ENCODE measurements around the gene VWDE. TPM values are rescaled to one million over a fixed set of nuclear protein-coding genes. Genes with fewer than 3 reads are reported as not detected.

Gene VWDE
- total RNA-seq, 2 donors from 2014 or later: 2.7 to 3.2 TPM

DNA sequence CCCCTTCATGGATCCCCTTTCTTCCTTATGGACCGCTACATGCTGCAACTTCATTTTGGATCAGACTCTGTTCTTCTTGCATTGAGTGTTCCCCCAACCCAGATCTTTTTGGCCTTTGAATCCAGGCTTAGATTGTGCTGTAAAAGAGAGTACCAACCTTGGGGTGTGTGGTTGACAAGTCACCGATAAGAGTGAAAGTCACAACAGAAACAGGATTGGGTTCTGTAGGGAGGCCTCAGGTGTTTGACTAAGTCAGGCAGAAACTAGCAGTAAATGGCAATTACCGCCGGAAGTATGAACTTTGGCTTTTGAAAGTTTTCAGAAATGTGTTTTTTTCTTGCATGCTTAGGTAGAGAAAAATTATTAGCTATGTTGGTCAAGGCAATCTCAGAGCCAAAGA, 103.2 kb downstream of the VWDE start:
- Histone ChIP-seq H3K4me1 (replicated peaks) (no peaks in the 10 kb centered on the region), H3K4me3 (no peak overlapping the region), H3K27me3 (replicated peaks; ENCODE audit: insufficient read depth) (no peaks in the 10 kb centered on the region), H3K36me3 (no peaks in the 10 kb centered on the region), H3K27ac (no peak overlapping the region), H3K9me3 (no peaks in the 10 kb centered on the region)
- no peak for DNase-seq (ENCODE audit: low spot score)
- no peak for TF ChIP-seq POLR2A (IDR thresholded peaks at IDR 0.05)
- TF ChIP-seq POLR2AphosphoS5 (IDR thresholded peaks at IDR 0.05): no peak
- TF ChIP-seq, protein P1, sequence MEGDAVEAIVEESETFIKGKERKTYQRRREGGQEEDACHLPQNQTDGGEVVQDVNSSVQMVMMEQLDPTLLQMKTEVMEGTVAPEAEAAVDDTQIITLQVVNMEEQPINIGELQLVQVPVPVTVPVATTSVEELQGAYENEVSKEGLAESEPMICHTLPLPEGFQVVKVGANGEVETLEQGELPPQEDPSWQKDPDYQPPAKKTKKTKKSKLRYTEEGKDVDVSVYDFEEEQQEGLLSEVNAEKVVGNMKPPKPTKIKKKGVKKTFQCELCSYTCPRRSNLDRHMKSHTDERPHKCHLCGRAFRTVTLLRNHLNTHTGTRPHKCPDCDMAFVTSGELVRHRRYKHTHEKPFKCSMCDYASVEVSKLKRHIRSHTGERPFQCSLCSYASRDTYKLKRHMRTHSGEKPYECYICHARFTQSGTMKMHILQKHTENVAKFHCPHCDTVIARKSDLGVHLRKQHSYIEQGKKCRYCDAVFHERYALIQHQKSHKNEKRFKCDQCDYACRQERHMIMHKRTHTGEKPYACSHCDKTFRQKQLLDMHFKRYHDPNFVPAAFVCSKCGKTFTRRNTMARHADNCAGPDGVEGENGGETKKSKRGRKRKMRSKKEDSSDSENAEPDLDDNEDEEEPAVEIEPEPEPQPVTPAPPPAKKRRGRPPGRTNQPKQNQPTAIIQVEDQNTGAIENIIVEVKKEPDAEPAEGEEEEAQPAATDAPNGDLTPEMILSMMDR (IDR thresholded peaks at IDR 0.05): no peak
- WGBS: 84% methylated on average over 4 of the region's 4 CpGs
- intact Hi-C loops (cut with DNase I): no loop called here

DNA sequence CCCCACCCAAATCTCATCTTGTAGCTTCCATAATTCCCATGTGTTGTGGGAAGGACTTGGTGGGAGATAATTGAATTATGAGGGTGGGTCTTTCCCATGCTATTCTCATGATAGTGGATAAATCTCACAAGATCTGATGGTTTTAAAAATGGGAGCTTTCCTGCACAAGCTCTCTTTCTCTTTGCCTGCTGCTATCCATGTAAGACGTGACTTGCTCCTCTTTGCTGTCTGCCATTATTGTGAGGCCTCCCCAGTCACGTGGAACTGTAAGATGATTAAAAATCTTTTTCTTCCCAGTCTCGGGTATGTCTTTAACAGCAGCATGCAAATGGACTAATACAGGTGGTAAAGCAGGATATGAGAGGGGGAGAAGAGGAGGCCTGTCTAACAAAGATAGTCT, 104.3 kb downstream of the VWDE start:
- 91% methylated on average over 3 of the region's 3 CpGs for WGBS
- intact Hi-C loops (cut with DNase I): no loop called here
- TF ChIP-seq, protein P1 (IDR thresholded peaks at IDR 0.05): no peak
- TF ChIP-seq POLR2A (IDR thresholded peaks at IDR 0.05) (no peak), POLR2AphosphoS5 (IDR thresholded peaks at IDR 0.05) (no peak)

DNA sequence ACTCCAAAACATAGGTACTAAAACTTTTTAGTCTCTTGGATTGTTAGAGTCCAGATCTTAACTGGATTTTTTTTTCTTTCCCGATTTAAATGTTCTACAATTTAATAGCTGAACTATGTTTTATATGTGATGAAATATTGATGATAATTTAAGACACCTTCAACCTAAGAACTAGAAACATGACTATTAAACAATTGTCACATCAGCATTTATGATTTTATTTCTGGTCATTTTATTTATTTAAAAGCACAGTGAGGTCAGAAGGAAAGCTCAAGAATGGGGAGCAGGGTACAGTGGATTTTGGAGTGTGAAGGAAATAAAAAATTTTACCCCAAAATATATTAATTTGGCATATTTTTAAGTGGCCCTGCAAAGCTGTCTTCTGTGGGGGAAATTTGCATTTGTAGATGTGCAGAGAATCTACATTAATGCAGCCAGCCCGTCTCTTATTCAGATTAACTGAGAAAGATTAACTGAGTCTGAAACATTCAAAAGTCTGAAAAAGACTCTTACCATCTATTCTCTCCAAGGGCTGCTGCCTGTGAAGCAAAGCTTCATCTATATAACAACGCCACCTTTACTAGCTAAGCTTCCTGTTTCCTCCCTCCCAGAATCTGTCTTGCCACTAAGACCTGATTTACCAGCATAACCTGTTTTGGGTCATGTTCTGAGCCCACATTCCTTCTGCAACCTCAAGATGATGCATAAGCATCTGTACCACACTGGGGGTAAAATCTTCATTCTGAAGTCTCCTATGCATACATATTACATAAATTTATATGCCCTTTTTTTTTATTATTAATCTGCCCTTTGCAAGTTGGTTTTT, 106.2 kb downstream of the VWDE start:
- Histone ChIP-seq H3K27me3 (replicated peaks; ENCODE audit: insufficient read depth) (no peaks in the 10 kb centered on the region), H3K4me3 (no peak overlapping the region), H3K9me3 (no peaks in the 10 kb centered on the region), H3K4me1 (replicated peaks) (no peaks in the 10 kb centered on the region), H3K36me3 (no peaks in the 10 kb centered on the region), H3K27ac (no peak overlapping the region)
- no peak for DNase-seq (ENCODE audit: low spot score)
- TF ChIP-seq POLR2A (IDR thresholded peaks at IDR 0.05): no peak
- TF ChIP-seq, protein P1 (IDR thresholded peaks at IDR 0.05): no peak
- no peak for TF ChIP-seq POLR2AphosphoS5 (IDR thresholded peaks at IDR 0.05)
- intact Hi-C loops (cut with DNase I): no loop called here
- 85% methylated on average over 3 of the region's 3 CpGs for WGBS

More for the DNA sequence above, 104.3 kb downstream of the VWDE start:
- no peak for DNase-seq (ENCODE audit: low spot score)
- Histone ChIP-seq H3K9me3 (no peaks in the 10 kb centered on the region), H3K36me3 (no peaks in the 10 kb centered on the region), H3K4me3 (no peak overlapping the region), H3K4me1 (replicated peaks) (no peaks in the 10 kb centered on the region), H3K27me3 (replicated peaks; ENCODE audit: insufficient read depth) (no peaks in the 10 kb centered on the region), H3K27ac (no peak overlapping the region)

DNA sequence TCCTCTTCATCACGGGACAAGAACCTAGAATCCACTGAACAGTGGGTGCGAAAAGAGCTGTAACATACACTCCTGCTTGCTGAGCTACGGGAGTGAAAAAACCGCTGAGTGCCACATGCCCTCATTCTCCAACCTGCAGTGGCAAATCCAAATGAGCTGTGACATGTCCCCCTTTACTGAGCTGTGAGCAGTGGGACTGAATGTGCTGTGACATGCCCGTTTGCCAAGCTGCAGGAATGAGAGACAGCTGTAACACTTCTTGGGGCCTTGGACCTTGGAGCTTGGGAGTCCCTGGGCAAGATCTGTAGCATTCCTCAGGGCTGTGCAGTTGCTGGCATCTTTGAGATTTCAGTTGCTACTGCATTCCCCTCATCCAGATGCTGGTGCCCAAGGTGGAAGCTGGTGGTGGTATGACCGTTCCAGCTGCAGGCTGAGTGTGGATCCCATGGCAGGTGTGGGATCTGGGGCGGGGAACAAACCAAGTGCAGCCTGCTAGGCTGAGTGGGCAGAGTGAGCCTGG, 107.6 kb downstream of the VWDE start:
- DNase-seq (ENCODE audit: low spot score): no peak
- no peaks in the 10 kb centered on the region for H3K4me1 ChIP-seq (replicated peaks)
- 65% methylated on average over 7 of the region's 7 CpGs for WGBS
- no peaks in the 10 kb centered on the region for H3K27me3 ChIP-seq (replicated peaks; ENCODE audit: insufficient read depth)
- no peak overlapping the region for H3K27ac ChIP-seq
- H3K36me3 ChIP-seq: no peaks in the 10 kb centered on the region
- intact Hi-C loops (cut with DNase I): no loop called here
- TF ChIP-seq, protein P1 (IDR thresholded peaks at IDR 0.05): no peak
- H3K9me3 ChIP-seq: no peaks in the 10 kb centered on the region
- H3K4me3 ChIP-seq: no peak overlapping the region

DNA sequence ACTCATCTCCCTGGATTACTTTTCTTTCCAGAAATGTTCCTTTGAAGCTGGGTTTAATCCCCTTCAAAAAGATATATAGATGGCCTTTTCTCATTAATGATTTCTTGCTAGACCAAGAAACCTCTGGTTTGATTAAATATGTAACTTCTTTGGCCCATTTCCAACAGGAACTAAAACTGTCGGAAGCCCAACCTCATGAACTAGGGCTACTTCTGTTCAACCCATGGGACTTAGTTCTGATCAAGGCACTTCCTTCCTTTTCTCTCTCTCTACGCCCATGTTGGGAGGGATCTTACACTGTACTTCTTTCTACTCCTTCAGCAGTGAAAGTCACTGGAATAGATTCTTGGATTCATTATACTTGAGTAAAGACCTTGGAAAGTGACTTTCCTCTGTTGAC, 109.0 kb downstream of the VWDE start:
- no peak for DNase-seq (ENCODE audit: low spot score)
- 79% methylated on average over 2 of the region's 2 CpGs for WGBS
- intact Hi-C loops (cut with DNase I): no loop called here
- Histone ChIP-seq H3K27ac (no peak overlapping the region), H3K36me3 (no peaks in the 10 kb centered on the region), H3K4me1 (replicated peaks) (no peaks in the 10 kb centered on the region), H3K4me3 (no peak overlapping the region), H3K27me3 (replicated peaks; ENCODE audit: insufficient read depth) (no peaks in the 10 kb centered on the region), H3K9me3 (no peaks in the 10 kb centered on the region)
- TF ChIP-seq, protein P1 (IDR thresholded peaks at IDR 0.05): no peak
- TF ChIP-seq POLR2A (IDR thresholded peaks at IDR 0.05): no peak
- no peak for TF ChIP-seq POLR2AphosphoS5 (IDR thresholded peaks at IDR 0.05)
